ELF-1 (cell line): ENCODE data around the gene TBC1D4.
A peak's percentile ranks its signal among the peaks of the same experiment; 100 is the strongest.
"Not testable (repeated sequence)": the region's sequence is repeated elsewhere in the genome, so short reads cannot be mapped to it uniquely, and the experiment has no call there.

ENCODE experiments used
- DNase-seq: peaks from one replicate; pipeline ENCODE4 v3.0.0-alpha.2; 2016; ENCODE audit warnings: low read depth, low spot score

TBC1D4 gene

DNA sequence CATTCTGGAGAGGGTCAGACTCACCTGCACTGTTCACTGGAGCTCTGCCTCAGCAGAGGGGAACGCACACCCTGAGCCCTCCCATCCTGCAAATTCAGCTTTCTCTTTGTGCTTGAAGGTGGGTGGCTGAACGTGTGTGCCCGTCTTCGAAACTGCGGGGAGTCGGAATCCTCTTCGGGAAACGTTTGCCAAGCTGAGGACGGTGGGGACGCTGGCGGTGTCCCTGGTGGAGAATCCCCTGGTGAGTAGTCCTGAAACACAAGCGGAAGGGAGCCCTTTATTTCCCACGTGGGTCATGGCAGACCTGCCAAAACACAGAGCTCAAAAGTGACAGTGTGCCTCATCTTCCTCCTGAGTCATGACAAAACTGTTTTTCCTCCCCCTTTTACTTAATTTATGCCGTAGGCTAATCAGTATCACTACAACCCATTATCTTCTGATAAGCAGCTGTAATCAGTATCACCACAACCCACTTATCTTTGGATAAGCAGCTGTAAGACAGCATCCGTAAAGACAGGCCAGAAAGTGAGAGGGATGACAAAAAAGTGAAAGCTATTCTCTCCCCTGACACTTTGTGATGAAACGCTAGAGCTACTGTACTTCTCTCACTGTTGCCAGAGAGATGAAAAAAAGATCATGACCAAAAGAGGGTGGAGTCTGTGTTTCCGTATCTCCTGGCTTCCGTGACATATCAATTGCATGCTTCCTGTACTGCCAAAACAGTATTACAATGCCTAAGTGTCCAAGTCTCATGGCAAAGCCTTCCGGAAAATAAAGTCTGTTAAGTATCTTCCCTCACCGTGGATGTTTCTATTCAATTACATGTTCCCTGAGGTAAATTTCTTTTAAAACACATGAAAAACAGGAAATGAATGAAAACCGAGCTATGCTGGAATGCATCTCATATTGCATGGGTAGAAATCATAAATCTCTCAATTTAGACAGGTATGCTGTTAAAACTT is 155.5 kb downstream of the TBC1D4 start:
- no peak for DNase-seq

DNA sequence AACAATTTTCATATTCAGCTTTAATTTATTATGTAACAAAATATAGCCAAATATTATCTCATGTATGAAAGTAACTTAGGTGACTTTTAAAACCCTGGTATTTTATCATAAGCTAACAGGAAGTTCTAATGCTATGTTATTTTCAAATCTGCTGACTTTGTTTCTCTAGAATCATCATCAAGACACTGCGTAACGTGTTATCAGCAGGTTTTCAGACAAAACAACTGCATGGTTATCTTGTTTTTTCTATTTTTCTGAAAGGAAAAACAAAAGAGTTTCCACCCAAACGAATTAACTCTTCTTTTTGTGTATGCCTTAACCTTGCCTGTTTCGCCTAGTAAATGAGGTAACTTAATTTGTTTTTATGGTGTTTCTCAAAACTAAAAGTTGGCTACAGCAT is 156.3 kb downstream of the TBC1D4 start:
- no peak for DNase-seq

DNA sequence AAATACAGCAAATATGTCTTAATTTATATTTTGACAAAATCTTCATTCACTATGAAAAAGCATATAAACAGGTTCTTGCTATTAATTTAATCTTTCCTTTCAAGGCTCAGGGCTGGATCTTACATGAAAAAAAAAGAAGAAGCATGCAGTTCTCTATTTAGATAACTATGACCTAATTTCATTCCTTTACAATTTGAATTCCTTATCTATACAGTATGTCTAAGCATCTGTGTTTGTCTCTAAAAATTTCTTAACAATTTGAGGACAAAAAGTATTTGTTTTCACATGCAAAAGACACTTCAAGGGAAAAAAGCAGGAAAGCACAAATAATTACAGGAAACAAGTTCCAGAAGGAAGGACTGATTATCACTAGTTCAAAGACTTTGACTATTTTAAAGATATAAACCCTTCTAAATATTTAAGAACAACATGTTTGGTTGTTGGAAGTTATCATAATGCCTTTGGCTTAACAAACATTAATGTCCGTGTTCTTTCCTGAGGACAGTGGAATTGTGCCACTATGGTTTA is 157.5 kb downstream of the TBC1D4 start:
- no peak for DNase-seq

DNA sequence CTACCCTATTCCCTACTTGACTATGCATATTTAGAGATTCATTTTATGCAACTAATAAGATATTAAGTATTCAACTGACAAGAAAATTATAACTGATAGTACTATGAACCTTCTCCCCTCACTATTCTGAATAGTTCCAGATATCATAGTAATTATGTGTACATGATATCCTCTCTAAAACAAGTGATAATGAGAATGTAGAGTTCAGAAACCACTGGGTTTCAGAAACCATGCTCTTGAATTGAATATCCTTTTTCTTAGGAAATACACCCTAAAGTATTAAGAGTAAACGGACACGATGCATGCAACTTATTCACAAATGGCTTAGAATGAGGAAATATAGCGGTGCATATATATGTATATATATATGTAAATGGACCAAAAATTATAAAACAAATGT is 160.9 kb downstream of the TBC1D4 start:
- no peak for DNase-seq

DNA sequence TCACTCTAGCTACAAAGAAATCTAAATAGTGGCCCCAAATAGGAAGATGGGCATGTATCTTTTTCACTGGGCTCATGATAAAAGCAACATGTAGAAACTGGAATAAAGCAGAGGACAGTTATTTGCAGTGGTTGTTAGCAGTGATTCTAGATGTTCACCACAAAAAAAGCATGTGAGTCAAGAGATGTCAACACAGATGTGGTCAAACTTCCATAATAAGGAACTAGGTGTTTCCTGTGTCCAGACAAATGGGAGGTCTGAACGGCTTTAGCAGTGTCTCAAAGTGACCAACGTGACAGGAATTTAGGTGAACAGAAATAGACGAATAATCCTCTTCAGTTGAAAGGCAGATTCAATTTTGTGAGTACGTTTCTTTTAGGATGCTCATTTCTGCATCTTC is 162.7 kb downstream of the TBC1D4 start:
- DNase-seq: no peak

DNA sequence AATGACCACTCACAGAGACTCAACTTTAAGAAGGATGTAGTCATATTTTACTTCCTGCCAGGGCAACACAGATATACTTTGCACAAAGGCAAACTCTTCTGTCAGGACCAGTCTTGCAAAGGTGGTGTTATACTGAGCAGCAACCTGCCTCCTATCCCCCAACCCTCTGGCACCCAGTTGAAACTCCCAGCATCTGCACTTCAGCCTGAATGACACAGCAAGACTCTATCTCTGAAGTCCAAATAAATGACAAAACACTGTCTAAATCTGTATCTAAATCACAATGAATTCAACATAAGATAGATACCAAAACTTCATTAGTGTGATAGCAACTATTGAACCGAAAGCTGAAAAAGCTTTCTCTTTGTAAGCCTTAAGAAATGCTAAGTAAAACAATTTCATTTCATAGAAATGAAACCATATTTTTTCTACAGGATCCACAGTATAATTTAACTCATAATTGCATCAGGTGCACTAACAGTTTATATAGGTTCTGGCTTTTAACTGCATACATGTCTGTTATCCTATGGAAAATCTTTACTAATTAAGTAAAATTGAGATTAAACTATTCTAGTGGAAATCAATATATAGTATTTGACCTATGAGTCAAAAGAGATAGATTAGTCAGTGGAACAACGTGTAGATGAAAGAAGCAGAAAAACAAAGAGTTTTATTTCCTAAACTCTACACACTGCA is 163.7 kb downstream of the TBC1D4 start:
- DNase-seq: no peak

DNA sequence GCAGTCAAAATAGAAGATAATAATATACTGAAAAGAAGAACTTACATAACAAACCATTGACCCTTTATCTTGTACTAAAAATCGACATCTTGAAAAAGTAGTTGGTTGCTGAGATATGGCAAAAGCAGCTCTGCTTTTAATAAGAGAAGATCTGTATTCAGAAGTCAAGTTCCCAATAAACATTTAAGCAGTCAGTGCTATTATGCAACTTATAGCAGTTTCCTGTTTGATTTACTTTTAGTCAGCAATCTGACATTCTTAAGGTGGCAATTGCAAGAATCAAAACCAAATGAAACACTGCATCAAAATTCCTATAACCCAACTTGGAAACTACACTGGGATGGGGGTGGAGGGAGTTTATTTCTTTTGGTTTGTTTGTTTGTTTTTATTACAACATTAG is 165.5 kb downstream of the TBC1D4 start:
- DNase-seq: no peak

DNA sequence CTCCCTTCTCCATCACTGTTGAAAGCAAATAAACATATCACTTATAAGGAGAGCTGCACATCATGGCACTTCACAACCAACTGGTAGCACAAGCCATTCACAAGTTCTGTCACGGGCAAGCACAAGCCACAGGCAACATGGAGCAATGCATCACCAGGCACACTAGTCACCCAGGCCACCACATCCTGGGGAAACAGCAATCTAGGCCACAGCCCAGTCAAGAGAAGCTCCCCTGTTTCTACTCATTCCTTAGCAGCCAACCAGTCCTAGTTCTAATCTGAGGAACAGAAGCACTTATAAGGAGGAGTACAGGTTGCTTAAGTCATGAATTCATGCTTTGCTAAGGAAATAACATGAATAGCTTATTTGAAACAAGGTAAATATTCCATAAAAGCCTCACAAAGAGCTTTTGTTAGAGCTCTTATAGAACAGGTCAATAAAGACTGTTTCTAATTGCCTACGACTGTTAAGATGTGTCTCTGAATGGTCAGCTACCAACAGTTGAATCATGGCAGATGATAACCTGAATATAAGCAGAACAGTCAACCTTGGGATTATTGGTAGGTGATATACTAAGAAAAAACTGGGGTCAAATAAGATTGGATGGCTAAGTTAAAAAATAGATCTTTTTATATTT is 169.0 kb downstream of the TBC1D4 start:
- DNase-seq: no peak

DNA sequence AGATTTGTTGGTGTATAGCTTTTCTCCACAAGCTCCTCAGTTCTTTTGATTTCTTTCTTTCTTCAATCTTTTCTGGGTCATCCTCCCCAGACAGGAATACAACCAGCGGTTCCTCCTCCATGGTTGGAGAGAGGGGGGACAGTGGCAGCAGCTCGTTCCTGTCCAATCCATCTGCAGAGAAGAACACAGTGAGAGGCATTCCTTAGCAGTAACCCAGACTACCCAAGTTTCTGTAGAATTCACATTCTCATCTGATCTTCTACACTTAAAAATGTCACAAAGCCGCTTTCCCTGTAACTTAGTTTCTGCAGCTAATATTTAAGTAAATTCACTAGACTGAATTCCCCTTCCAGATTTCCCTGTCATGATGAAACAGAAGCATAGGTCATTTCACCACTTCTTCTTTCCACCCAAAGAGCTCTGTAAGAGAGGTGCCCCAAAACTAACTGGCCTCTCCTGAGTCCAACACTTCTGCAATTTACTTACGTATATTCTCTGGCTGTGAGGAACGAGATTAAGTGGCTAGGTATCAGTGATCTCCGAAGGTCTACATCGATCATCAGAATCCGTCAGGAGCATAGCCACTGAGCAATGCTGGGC is 171.9 kb downstream of the TBC1D4 start:
- no peak for DNase-seq

DNA sequence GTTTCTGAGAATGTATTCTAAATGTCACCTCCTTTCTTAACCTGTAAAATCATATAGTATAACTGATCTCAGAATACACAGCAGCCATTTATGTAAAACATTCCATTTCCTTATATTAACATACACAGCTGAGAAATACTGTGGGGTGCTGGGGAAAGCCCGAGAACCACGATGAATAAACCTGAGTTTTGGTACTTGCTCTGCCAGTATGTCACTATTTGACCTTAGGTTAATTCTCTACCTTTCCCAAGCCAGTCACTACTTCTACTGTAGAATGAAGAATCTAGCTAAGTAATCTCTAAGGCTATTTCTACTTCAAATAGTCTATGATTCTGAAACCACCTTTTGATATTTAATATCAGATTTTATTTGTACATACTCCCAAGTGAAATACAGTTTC is 173.7 kb downstream of the TBC1D4 start:
- no peak for DNase-seq

DNA sequence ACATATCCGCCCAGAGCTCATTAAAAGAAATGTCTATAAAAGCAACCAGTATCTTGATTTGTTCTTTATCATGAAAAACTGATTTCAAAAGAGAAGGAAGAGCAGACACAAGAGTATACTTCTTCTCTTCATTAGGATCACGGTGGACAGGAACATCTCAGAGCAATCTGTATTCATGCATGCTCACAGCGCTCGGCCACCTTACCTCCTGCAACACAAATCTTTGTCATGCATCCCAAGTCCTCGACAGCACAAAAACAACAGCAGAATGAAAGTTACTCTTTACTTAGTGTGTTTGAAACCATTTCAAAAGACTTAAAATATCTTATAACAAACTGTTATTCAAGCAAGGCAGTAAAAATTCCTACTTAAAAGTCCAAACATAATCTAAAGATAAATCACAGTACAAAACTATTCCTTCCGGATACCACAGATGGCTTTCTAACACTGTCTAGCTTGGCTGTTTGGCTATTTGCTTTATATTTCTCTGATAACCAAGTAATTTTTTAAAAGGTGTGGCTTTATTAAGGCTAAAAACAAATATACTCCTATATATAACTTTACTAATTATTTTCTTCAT is 174.5 kb downstream of the TBC1D4 start:
- DNase-seq: no peak

DNA sequence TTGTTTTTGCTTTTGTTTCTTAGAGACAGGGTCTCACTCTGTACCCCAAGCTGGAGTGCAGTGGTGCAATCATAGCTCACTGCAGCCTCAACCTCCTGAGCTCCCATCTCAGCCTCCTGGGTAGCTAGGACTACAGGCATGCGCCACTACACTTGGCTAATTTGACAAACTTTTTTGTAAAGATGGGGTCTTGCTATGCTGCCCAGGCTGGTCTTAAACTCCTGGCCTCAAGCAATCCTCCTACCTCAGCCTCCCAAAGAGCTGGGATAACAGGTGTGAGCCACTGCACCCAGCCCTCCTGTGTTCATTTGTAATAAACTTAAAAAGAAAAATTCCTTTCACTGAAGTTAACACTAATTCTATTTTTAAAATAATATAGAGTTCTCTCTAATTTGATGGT is 175.0 kb downstream of the TBC1D4 start:
- DNase-seq: not testable (repeated sequence)

DNA sequence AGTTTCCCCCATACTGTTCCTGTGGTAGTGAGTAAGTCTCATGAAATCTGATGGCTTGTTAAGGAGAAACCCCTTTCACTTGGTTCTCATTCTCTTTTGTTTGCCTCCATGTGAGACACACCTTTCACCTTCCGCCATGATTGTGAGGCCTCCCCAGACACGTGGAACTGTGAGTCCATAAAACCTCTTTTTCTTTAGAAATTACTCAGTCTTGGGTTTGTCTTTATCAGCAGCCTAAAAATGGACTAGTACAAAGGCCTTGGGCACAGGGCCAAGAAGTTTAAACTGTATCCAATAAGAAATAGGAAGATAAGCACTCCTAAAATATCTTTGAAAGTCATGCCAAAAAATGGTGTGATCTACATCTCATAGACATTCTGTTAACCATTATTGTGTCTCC is 176.9 kb downstream of the TBC1D4 start:
- DNase-seq: no peak

DNA sequence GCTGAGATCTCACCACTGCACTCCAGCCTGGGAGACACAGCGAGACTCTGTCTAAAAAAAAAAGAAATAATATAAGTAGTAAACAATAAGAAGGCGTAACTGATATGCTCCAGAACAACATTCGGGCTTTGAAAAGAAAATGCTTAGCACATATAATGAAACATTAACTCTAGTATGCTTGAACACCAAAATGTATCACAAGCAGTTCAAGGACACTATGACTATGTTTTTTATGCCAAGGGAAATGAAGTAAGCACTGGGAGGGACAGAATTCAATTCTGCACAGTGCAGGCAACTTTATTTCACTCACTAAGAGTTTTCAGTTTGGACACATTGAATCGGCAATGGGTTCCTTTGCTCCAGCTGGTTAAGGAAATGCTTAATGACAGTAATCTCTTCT is 178.7 kb downstream of the TBC1D4 start:
- DNase-seq: no peak

DNA sequence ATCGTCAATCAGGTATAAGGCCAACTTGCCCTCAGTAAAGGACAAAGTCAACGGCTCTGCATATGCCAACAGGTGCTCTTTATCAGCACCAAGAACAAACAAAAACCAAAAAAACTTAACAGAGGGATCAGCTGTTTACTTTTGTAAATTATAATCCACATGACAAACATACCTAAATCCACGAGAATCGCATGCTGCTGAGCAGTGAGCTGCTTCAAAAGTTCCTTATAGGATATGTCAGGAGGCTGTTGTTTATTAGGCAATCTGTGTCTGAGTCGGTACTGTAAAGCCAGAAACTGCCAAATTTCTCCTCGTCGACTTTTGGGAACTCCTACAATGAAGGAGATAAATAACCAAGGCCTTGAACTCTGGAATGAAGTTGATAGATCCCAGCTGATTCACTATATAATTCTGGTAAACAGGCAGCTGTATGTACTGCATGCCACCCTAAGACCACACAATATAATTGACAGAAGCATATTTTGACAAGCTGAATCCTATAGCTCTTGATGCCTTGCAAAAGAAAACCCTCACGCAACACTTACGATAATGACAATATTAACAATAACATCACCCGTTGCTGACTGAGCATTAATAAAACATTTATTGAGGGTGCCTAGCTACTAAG is 179.8 kb downstream of the TBC1D4 start:
- no peak for DNase-seq

DNA sequence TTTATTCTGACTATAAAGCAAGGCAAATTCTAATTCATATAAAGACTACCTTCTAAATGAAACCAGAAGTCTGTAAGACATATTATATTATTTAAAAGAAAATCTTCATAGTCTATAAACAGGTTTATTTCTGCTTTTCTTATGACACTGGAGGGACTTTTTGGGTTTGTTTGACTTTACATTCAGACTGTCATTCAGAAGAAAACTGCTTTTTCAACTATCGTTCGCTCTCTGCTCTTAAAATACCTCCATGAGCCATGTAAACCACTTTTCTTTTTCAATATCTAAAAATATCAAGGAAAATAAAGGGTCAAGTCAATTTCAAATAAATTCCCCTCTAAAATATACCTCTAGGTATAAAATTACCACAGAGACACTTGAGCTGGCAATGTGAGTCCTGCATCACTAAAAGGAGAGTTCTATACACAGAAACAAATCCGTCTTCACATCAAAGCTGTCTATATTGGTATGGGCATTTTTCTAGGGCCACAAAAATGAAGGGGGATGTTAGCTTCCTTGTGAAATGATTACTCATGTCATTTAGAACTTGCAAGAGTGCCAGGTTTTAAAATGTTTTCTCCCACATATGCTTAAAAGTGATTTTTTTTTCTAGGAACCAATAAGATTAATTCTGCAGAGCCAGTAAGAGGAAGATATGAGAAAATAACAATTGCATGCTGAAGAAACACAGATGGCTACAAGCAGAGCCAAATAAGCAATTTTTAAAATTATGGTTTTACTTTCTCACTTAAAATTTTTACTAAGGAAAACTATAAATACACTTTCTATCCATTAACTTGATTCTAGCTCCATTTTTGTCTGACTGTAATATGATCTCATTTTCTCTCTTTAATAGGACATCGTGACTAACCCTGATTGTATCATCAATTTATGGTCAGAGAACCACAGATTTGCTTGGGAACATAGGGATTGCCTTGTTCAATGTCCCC is 181.8 kb downstream of the TBC1D4 start:
- DNase-seq: no peak

DNA sequence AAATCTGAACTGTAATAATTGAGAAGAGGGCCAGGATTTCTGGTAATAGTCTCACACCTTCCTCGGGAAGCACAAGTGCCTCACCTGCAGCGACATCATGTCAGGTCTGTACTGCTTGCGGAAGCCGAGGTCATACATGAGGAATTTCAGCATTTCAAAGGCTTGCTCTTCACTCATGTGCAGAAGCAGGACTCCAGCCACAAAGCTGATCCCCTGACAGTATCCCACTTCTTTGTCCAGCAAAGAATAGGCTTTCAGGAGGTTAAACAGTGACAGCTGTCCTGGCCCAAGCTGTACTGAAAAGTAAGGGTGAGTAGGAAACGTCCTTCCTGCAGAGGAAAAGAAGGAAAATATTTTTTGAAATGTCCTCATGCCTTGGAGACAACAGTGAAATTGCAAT is 182.7 kb downstream of the TBC1D4 start:
- DNase-seq: peak; percentile 14

DNA sequence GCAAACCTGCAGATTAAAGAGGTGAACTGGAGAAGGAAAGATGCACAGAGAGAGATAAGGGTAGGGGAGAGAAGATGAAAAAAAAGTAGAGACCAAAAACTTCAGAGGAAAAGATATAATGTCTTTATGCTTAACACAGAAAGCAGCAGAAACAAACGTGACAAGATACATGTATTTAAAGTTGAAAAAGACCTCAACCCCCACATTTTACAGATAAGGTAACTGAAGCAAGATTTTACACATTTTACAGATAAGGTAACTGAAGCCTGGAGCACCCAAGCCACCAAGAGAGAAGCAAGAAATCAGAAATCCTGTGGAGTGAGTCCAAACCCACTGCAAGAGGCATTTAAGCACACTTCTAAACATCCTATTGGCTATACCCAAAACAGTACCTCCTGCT is 185.3 kb downstream of the TBC1D4 start:
- no peak for DNase-seq

DNA sequence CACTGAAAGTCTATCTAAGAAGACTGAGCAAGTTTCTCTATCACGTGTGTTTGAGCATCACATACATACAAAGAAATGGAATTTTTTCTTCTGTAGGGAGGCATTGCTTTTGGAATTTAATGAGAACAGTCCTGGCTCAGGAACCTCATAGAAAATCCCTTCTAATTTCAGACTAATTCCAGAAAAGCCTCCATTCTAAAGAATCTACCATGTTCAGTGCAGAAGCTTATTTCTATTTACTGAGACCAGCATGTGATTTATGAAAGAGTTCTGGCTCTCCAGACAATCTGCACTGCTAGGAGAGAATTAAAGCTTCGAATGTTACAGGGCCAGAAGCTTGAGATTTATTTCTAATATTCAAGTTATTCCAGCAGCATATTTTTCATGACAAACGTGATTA is 186.8 kb downstream of the TBC1D4 start:
- DNase-seq: no peak

DNA sequence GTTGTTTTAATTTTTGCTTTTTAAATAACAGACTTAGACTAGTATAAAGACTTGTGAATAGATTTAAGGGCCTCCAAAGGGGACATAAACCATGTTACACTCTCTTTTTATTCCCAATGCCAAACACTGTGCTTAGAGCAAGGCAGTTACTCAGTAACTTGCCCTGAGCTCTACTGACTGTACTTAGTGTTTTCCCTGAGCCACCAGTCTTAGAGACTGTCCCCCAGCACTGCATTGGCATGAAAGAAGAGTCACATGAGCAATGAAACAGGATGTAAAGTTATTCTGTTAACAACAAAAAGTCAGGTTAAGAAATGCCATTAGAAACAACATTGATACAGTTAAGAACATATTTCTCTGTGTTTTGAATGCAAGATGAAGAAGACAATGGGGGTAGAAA is 187.9 kb downstream of the TBC1D4 start:
- DNase-seq: no peak
